ENCODE data around the gene SULT4A1. TPM values are rescaled to one million over a fixed set of nuclear protein-coding genes. Genes with fewer than 3 reads are reported as not detected.

The SULT4A1 gene
- total and polyA plus RNA-seq, 2 of the 4 experiments (the other 2 are of a cell fraction), result 1.1 to 5.2 TPM

DNA sequence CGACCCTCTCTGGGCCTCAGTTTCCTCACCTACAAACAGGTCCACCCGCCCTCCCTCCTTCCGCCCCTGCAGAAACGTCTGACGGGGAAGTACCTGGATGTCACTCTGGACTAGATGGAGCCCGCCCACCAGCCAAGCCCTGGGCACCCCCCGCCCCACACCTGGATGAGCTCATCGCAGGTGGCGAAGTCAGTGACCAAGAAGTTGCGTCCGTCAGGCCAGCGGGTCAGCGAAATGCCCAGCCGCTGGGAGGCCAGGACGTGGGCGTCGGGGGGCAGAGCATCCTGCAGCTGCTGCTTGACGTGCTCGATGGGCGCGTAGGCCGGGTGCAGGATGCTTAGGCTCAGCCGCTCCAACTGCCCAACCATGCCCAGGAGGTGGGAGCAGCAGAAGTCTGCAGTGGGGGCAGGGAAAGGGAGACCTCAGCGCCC, 28.6 kb upstream of the SULT4A1 start:
- Histone ChIP-seq H3K4me1 (ENCODE audit: control insufficient read depth, insufficient read depth, low read length) (no peaks in the 10 kb centered on the region; the same call in 1 of the 2 replicates), H3K18ac (ENCODE audit: low read depth, low read length) (no peak overlapping the region), H3K79me1 (ENCODE audit: low read depth in 1 of 2, low read length in 2 of 2) (no peaks in the 10 kb centered on the region), H3K9ac (ENCODE audit: low read depth, low read length) (no peak overlapping the region), H2AK5ac (ENCODE audit: low read depth, low read length) (no peak overlapping the region), H2BK120ac (ENCODE audit: low read depth, low read length) (no peak overlapping the region), H2AK9ac (replicated peaks; ENCODE audit: low read depth, low read length, poor library complexity) (no peak overlapping the region), H3K4me3 (ENCODE audit: insufficient read depth, low read depth, low read length) (no peak overlapping the region), H4K91ac (ENCODE audit: insufficient read depth, low read depth, low read length) (no peak overlapping the region), H3K36me3 (ENCODE audit: control insufficient read depth, insufficient read depth, low read length) (no peaks in the 10 kb centered on the region), H4K20me1 (ENCODE audit: insufficient read depth, low read length) (no peaks in the 10 kb centered on the region), H3K9me1 (ENCODE audit: insufficient read depth, low read length) (no peaks in the 10 kb centered on the region), H2AFZ (replicated peaks; ENCODE audit: low read length, poor library complexity) (peak overlapping the region; percentile 82), H3K27ac (ENCODE audit: insufficient read depth, low read length) (no peak overlapping the region), H3K4me2 (ENCODE audit: low read depth, low read length) (no peak overlapping the region; the same call in 1 of the 2 replicates), H2BK20ac (ENCODE audit: low read depth, low read length) (no peak overlapping the region), H3K56ac (ENCODE audit: extremely low read depth, insufficient read depth, low read length) (no peak overlapping the region), H3K23ac (ENCODE audit: low read depth, low read length) (no peak overlapping the region), H3K9me3 (ENCODE audit: control insufficient read depth, insufficient read depth, low read length) (no peaks in the 10 kb centered on the region), H2BK15ac (ENCODE audit: low read depth, low read length) (no peak overlapping the region), H2BK5ac (ENCODE audit: low read depth, low read length, poor library complexity, severe bottlenecking) (no peak overlapping the region), H4K5ac (ENCODE audit: low read depth, low read length) (no peak overlapping the region), H4K8ac (ENCODE audit: low read depth in 2 of 2, low read length in 2 of 2) (no peak overlapping the region), H3K4ac (ENCODE audit: low read depth, low read length) (no peak overlapping the region), H3K27me3 (ENCODE audit: control insufficient read depth, insufficient read depth, low read length) (peaks cover 33% of the 10 kb centered on the region), H3K14ac (replicated peaks; ENCODE audit: low read depth, low read length) (no peak overlapping the region)
- no TSS peak for BruUV-seq (replicated peaks)
- CTCF ChIA-PET, result no interaction called here
- intact Hi-C loops (cut with micrococcal nuclease) (loop anchor here (2.0 kb wide), 1 partner anchor 56 kb away; no protein-coding TSS in a partner anchor), dilution Hi-C loops (cut with HindIII; ENCODE audit: low sequenced_read_pairs, unreplicated experiment) (no loop called here), in situ Hi-C loops (cut with MboI; ENCODE audit: low sequenced_read_pairs) (no loop called here)
- TF ChIP-seq MAFK (IDR thresholded peaks at IDR 0.05; ENCODE audit: low read depth, low read length) (no peak), POLR2A (IDR thresholded peaks at IDR 0.05; ENCODE audit: low read depth, low read length) (no peak), RAD21 (IDR thresholded peaks at IDR 0.05; ENCODE audit: low read length) (no peak), BHLHE40 (IDR thresholded peaks at IDR 0.05; ENCODE audit: low read depth, low read length) (no peak), CHD1 (IDR thresholded peaks at IDR 0.05; ENCODE audit: low read depth, low read length) (no peak), NFE2L2 (IDR thresholded peaks at IDR 0.05; ENCODE audit: low read depth, low read length) (no peak), MAZ (IDR thresholded peaks at IDR 0.05; ENCODE audit: borderline replicate concordance, low read depth, low read length) (no peak)
- TF ChIP-seq, protein P1, sequence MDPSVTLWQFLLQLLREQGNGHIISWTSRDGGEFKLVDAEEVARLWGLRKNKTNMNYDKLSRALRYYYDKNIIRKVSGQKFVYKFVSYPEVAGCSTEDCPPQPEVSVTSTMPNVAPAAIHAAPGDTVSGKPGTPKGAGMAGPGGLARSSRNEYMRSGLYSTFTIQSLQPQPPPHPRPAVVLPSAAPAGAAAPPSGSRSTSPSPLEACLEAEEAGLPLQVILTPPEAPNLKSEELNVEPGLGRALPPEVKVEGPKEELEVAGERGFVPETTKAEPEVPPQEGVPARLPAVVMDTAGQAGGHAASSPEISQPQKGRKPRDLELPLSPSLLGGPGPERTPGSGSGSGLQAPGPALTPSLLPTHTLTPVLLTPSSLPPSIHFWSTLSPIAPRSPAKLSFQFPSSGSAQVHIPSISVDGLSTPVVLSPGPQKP (IDR thresholded peaks at IDR 0.05; ENCODE audit: borderline replicate concordance, low read depth, low read length), result no peak
- DNase-seq (peak; percentile 33), ATAC-seq (ENCODE audit: low read depth) (peak; percentile 26; the same call in 1 of the 2 replicates)
- 33% methylated on average over 16 of the region's 24 CpGs; no CpG with 5 or more reads in 1 of the 2 experiments for WGBS, 2 experiments (ENCODE audit: extremely low coverage in 2 of 2, insufficient read length in 1 of 2)
- POLR2A ChIA-PET (ENCODE audit: unreplicated experiment), result no interaction called here
